ENCODE measurements around the gene IL25.

DNA sequence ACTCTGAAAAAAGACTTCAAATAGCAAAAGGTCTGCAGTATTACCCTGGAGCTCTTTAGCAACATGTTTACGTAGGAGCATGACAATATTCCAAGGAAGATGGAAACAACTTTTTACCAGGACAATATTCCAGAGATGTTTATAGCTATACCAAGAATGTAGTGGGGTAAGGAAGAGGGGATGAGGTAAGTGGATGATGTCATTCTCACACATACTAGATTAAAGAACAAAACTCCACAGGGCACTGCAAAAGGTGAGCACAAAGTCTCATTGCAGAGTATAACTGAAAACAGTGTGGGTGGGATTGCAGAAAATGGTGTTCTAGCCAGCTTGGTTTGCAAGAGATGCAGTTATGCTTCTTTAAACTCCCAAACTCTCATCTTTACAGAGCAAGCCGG is 12.6 kb downstream of the IL25 start:
- no peak for TF ChIP-seq CTCF (IDR thresholded peaks at IDR 0.05)
- TF ChIP-seq POLR2A (IDR thresholded peaks at IDR 0.05): no peak
- TF ChIP-seq EP300 (IDR thresholded peaks at IDR 0.05; ENCODE audit: low read depth): no peak
- TF ChIP-seq POLR2AphosphoS5 (IDR thresholded peaks at IDR 0.05): no peak
